Right renal pelvis (tissue), 4 donors: ENCODE data around the gene MGP. TPM values are rescaled to one million over a fixed set of nuclear protein-coding genes. Genes with fewer than 3 reads are reported as not detected.

Experiments used
- DNase-seq, 4 donors: peaks; one replicate each; pipeline ENCODE4 v3.0.0-alpha.2; 2013; ENCODE audit warnings: low read depth in 4 of 4, low spot score in 3 of 4, missing footprints in 1 of 4
- polyA plus RNA-seq, 4 donors: library from polyadenylated mRNA; unstranded; fragments of 120-200 nt; gene quantifications; one replicate each; pipeline ENCODE4 v1.2.1, GENCODE V29; 2013; ENCODE audit not compliant: insufficient read length in 4 of 4

The MGP gene
- polyA plus RNA-seq, 4 donors: 41.2 to 70.3 (median 48.2) TPM

DNA sequence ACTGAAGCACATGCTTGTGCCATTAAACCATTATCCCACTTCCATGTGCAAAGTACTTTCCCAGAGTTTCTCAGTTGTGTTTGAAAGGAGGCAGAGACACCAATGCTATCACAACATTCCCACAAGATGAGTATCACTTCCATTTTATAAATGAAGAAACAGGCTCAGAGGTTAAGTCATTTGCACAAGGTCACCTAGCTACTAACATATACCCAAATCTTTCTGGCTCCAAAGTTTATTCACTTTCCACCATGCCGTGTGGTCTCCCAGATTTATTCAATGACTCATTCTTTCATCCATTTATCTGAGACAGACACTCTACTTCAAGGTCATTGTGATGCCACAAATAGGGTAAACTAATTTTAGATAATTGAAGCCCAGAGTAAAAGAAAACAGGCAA, 51.7 kb downstream of the MGP start:
- no peak for DNase-seq

- DNase-seq: no peak
Measured at GRCh38 chr12:14833336-14833735, 52.3 kb downstream of the MGP start.

Other genes starting within 250 kb of the MGP start
- under 1 TPM; 0.38 to 0.89 (median 0.56) TPM for gene GUCY2C, start 189.3 kb downstream of the MGP start, polyA plus RNA-seq
- 100 to 1,000 TPM in 3 of 4 donors, 10 to 100 TPM in 1; 93.4 to 113 (median 112) TPM for gene WBP11, start 82.4 kb downstream of the MGP start, polyA plus RNA-seq
- 1 to 10 TPM; 4.7 to 6.8 (median 4.9) TPM for gene C12orf60, start 82.2 kb downstream of the MGP start, polyA plus RNA-seq
- 1 to 10 TPM; 3.0 to 3.6 (median 3.3) TPM for gene SMCO3, start 71.7 kb downstream of the MGP start, polyA plus RNA-seq
- under 1 TPM; 0.11 to 0.25 (median 0.14) TPM for gene ART4, start 42.3 kb downstream of the MGP start, polyA plus RNA-seq
- gene ERP27, start 52.7 kb upstream of the MGP start, polyA plus RNA-seq: 10 to 100 TPM; 20.6 to 41.4 (median 30.2) TPM
- gene ARHGDIB, start 75.7 kb upstream of the MGP start, polyA plus RNA-seq: 10 to 100 TPM; 50.0 to 59.6 (median 55.9) TPM
- gene PDE6H, start 87.2 kb upstream of the MGP start, polyA plus RNA-seq: under 1 TPM in 2 of 4 donors, not detected in 2; 0.14 to 0.27 TPM